Calu3 (cell line): ENCODE data around the gene KANSL3. TPM values are rescaled to one million over a fixed set of nuclear protein-coding genes. Genes with fewer than 3 reads are reported as not detected.
A peak's percentile ranks its signal among the peaks of the same experiment; 100 is the strongest.
"Not testable (repeated sequence)": the region's sequence is repeated elsewhere in the genome, so short reads cannot be mapped to it uniquely, and the experiment has no call there.

Experiments
- BruUV-seq: library from RNA; stranded (reverse); fragments of 400-500 nt; replicated peaks from 2 replicates; lab custom pipeline; 2021; lab: Mats Ljungman, UMichigan
- CTCF ChIA-PET: fragments of 300-600 bp; sonication (Branson Sonifier 250); formaldehyde crosslinking; loops from one replicate; lab custom pipeline; 2022; ENCODE audit warnings: antibody characterized with exemption; lab: Charles Lee
- DNase-seq: peaks from one replicate; pipeline ENCODE4 v3.0.0; 2022
- H3K27ac Mint-ChIP-seq: one replicate; pipeline ENCODE4 v1.8.0; 2022; ENCODE audit warnings: mixed read lengths; ENCODE audit not compliant: unreplicated experiment
- H3K27me3 Mint-ChIP-seq: one replicate; pipeline ENCODE4 v1.8.0; 2022; ENCODE audit warnings: mixed read lengths; ENCODE audit not compliant: unreplicated experiment
- H3K36me3 Mint-ChIP-seq: one replicate; pipeline ENCODE4 v1.8.0; 2022; ENCODE audit warnings: mild to moderate bottlenecking, moderate library complexity, mixed read lengths; ENCODE audit not compliant: insufficient read depth, unreplicated experiment
- H3K4me1 Mint-ChIP-seq: one replicate; pipeline ENCODE4 v1.8.0; 2022; ENCODE audit warnings: mild to moderate bottlenecking, low read depth, mixed read lengths; ENCODE audit not compliant: unreplicated experiment
- H3K4me3 Mint-ChIP-seq: one replicate; pipeline ENCODE4 v1.8.0; 2022; ENCODE audit warnings: mild to moderate bottlenecking, low read depth, moderate library complexity, mixed read lengths; ENCODE audit not compliant: unreplicated experiment
- H3K9me3 Mint-ChIP-seq: one replicate; pipeline ENCODE4 v1.8.0; 2022; ENCODE audit warnings: low read depth, mixed read lengths; ENCODE audit not compliant: unreplicated experiment
- intact Hi-C: fragments of 100-400 bp; cut with micrococcal nuclease; formaldehyde crosslinking; loops from one replicate; pipeline ENCODE4 v1.10.0; 2022; ENCODE audit not compliant: unreplicated experiment
- total RNA-seq: library from RNA; stranded (reverse); gene quantifications from 2 replicates; pipeline ENCODE4 v1.2.3, GENCODE V29; 2022
- TF ChIP-seq, protein P1 (sequence below): fragments of 200-600 bp; IDR thresholded peaks from one replicate; pipeline ENCODE4 v1.8.0; 2022; ENCODE audit warnings: antibody characterized with exemption; ENCODE audit not compliant: unreplicated experiment

KANSL3 gene
- total RNA-seq, 1 experiment from 2014 or later, result 39.6 TPM

- H3K27ac Mint-ChIP-seq, result no peak overlapping the region
- H3K4me3 Mint-ChIP-seq, result no peak overlapping the region
- no TSS peak for BruUV-seq
- intact Hi-C loops, result no loop called here
- peaks cover 33% of the 10 kb centered on the region for H3K4me1 Mint-ChIP-seq
- CTCF ChIA-PET, result no interaction called here
- no peak for DNase-seq
- H3K36me3 Mint-ChIP-seq, result peaks cover 17% of the 10 kb centered on the region
- TF ChIP-seq, protein P1, sequence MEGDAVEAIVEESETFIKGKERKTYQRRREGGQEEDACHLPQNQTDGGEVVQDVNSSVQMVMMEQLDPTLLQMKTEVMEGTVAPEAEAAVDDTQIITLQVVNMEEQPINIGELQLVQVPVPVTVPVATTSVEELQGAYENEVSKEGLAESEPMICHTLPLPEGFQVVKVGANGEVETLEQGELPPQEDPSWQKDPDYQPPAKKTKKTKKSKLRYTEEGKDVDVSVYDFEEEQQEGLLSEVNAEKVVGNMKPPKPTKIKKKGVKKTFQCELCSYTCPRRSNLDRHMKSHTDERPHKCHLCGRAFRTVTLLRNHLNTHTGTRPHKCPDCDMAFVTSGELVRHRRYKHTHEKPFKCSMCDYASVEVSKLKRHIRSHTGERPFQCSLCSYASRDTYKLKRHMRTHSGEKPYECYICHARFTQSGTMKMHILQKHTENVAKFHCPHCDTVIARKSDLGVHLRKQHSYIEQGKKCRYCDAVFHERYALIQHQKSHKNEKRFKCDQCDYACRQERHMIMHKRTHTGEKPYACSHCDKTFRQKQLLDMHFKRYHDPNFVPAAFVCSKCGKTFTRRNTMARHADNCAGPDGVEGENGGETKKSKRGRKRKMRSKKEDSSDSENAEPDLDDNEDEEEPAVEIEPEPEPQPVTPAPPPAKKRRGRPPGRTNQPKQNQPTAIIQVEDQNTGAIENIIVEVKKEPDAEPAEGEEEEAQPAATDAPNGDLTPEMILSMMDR, result no peak
- no peaks in the 10 kb centered on the region for H3K27me3 Mint-ChIP-seq
- H3K9me3 Mint-ChIP-seq, result peaks cover 4% of the 10 kb centered on the region
Observed at GRCh38 chr2:96662360-96662759, 24.2 kb upstream of the KANSL3 start.

- no peaks in the 10 kb centered on the region for H3K27me3 Mint-ChIP-seq
- H3K27ac Mint-ChIP-seq, result no peak overlapping the region
- peaks cover 4% of the 10 kb centered on the region for H3K9me3 Mint-ChIP-seq
- no TSS peak for BruUV-seq
- peaks cover 33% of the 10 kb centered on the region for H3K4me1 Mint-ChIP-seq
- intact Hi-C loops, result no loop called here
- no peak overlapping the region for H3K4me3 Mint-ChIP-seq
- TF ChIP-seq, protein P1, result no peak
- H3K36me3 Mint-ChIP-seq, result peaks cover 17% of the 10 kb centered on the region
- DNase-seq, result no peak
- CTCF ChIA-PET, result no interaction called here
Observed at GRCh38 chr2:96661324-96661723, 23.2 kb upstream of the KANSL3 start.

GRCh38 chr2:96656540-96656939, 18.4 kb upstream of the KANSL3 start:
- Mint-ChIP-seq H3K4me3 (no peak overlapping the region), H3K36me3 (no peaks in the 10 kb centered on the region), H3K9me3 (peaks cover 2% of the 10 kb centered on the region), H3K27me3 (peaks cover 11% of the 10 kb centered on the region), H3K27ac (no peak overlapping the region), H3K4me1 (no peaks in the 10 kb centered on the region)
- TF ChIP-seq, protein P1, result no peak
- no TSS peak for BruUV-seq
- no peak for DNase-seq
- CTCF ChIA-PET, result no interaction called here
- intact Hi-C loops, result no loop called here

GRCh38 chr2:96655526-96655925, 17.4 kb upstream of the KANSL3 start:
- peaks cover 22% of the 10 kb centered on the region for H3K27me3 Mint-ChIP-seq
- no peaks in the 10 kb centered on the region for H3K4me1 Mint-ChIP-seq
- H3K36me3 Mint-ChIP-seq, result no peaks in the 10 kb centered on the region
- no TSS peak for BruUV-seq
- H3K27ac Mint-ChIP-seq, result no peak overlapping the region
- no peak overlapping the region for H3K4me3 Mint-ChIP-seq
- peaks cover 2% of the 10 kb centered on the region for H3K9me3 Mint-ChIP-seq
- no peak for DNase-seq
- intact Hi-C loops, result no loop called here
- TF ChIP-seq, protein P1, result no peak
- CTCF ChIA-PET, result no interaction called here

GRCh38 chr2:96654791-96655190, 16.7 kb upstream of the KANSL3 start:
- intact Hi-C loops, CTCF ChIA-PET, H3K36me3 Mint-ChIP-seq, DNase-seq, H3K4me3 Mint-ChIP-seq, H3K4me1 Mint-ChIP-seq, BruUV-seq, H3K9me3 Mint-ChIP-seq: not testable (repeated sequence)
- H3K27me3 Mint-ChIP-seq, result peaks cover 25% of the 10 kb centered on the region
- peak overlapping the region; percentile 35 for H3K27ac Mint-ChIP-seq
